Retinal pigment epithelial cell (primary cell): ENCODE results near the gene SLC29A4.

Experiments
- DNase-seq: peaks from one replicate; pipeline ENCODE4 v3.0.0-alpha.2; 2010; ENCODE audit warnings: low read depth
- H3K4me3 ChIP-seq: 2 replicates; pipeline ENCODE4 v1.5.1; 2011; ENCODE audit warnings: mild to moderate bottlenecking, low read length, control low read depth, moderate library complexity
- CTCF ChIP-seq: conservative IDR thresholded peaks from 2 replicates; pipeline ENCODE4 v1.5.1; 2011; ENCODE audit warnings: low read depth, low read length, control low read depth, inconsistent platforms

Gene SLC29A4

GRCh38 chr7:5324961-5325360, 42.2 kb downstream of the SLC29A4 start:
- DNase-seq: no peak
- H3K4me3 ChIP-seq: no peak overlapping the region
- TF ChIP-seq CTCF: no peak

GRCh38 chr7:5330288-5330687, 47.5 kb downstream of the SLC29A4 start:
- DNase-seq: no peak
- no peak overlapping the region for H3K4me3 ChIP-seq
- TF ChIP-seq CTCF: no peak

GRCh38 chr7:5332579-5332978, 49.8 kb downstream of the SLC29A4 start:
- no peak for DNase-seq
- no peak for TF ChIP-seq CTCF
- H3K4me3 ChIP-seq: no peak overlapping the region

GRCh38 chr7:5333121-5334045, 50.6 kb downstream of the SLC29A4 start:
- no peak for TF ChIP-seq CTCF
- DNase-seq: no peak
- no peak overlapping the region for H3K4me3 ChIP-seq

GRCh38 chr7:5334671-5335070, 51.9 kb downstream of the SLC29A4 start:
- no peak for TF ChIP-seq CTCF
- H3K4me3 ChIP-seq: no peak overlapping the region
- no peak for DNase-seq

GRCh38 chr7:5337047-5337446, 54.3 kb downstream of the SLC29A4 start:
- TF ChIP-seq CTCF: no peak

GRCh38 chr7:5339955-5340354, 57.2 kb downstream of the SLC29A4 start:
- TF ChIP-seq CTCF: no peak
- H3K4me3 ChIP-seq: no peak overlapping the region

More at GRCh38 chr7:5337047-5337446, 54.3 kb downstream of the SLC29A4 start:
- no peak for DNase-seq
- H3K4me3 ChIP-seq: no peak overlapping the region

More at GRCh38 chr7:5339955-5340354, 57.2 kb downstream of the SLC29A4 start:
- DNase-seq: no peak
